GM19025 (cell line): ENCODE data around the gene CCBE1.
"Not testable (repeated sequence)": the region's sequence is repeated elsewhere in the genome, so short reads cannot be mapped to it uniquely, and the experiment has no call there.

Experiments used
- ATAC-seq: cut with Tn5 transposase; IDR thresholded peaks from one replicate; pipeline ENCODE4 v1.9.1; 2021; ENCODE audit warnings: mild to moderate bottlenecking, low read depth, moderate library complexity; ENCODE audit not compliant: unreplicated experiment

Gene CCBE1

GRCh38 chr18:59717291-59717690 lies 20.1 kb upstream of the CCBE1 start:
- ATAC-seq, result no peak

DNA sequence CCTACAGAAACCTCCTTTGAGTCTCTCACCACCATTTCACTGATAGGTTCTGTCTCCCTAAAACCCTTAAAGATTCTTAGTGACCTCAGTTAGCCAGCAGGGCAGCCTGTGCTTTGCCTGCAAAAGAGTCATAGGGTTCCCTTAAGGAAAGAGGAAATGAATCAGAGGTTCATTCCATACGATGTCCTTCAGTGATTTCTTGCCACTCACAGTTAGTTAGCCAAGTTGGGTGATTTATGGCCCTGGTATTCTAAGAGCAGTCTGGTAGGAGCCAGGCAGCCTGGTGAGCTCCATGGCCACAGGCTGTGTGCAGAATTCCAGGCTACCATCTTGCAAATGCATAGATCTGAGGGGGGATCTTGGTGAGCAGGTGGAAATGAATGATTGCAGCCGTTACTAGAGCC lies 18.7 kb upstream of the CCBE1 start:
- ATAC-seq, result no peak

DNA sequence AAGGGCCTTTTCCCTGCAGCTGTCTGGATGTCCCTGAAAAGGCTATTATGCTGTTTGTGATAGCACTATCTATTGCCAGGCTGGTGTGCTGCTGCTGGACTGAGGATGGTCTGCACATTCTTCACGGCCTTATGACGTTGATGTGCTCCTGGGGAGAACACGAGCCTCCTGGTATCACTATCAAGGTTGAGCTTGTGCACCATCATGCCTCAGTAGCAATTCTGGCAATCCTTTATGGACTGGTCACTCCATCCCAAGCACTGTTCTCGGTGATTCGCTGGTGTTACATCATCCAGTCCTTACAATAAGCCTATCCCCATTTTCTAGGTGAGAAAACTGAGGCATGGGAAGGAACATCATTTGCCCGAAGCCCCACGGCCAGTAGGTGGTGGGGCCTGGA lies 18.2 kb upstream of the CCBE1 start:
- ATAC-seq, result no peak

- ATAC-seq, result not testable (repeated sequence)
These were observed 16.9 kb upstream of the CCBE1 start for GRCh38 chr18:59714096-59714495.

DNA sequence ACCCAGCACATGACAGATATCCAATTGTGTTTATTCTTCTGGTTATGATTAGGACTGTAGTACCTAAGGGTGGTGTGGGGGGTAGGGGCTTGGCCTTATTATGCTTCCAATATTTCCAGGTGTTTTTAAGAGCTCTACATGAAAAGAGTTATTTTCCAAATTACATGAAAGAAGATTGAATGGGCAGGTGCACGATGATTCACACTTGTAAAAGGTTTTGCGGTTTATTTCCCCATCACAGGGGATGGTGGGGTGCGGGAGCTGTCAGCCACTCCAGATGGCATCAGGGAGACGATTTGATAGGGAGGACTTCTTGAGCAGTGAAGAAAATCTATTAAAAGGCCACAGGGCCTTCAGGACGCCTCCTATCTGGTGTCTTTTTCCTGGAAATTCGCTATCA lies 15.1 kb upstream of the CCBE1 start:
- no peak for ATAC-seq

GRCh38 chr18:59708988-59709387 lies 11.8 kb upstream of the CCBE1 start:
- ATAC-seq, result no peak

DNA sequence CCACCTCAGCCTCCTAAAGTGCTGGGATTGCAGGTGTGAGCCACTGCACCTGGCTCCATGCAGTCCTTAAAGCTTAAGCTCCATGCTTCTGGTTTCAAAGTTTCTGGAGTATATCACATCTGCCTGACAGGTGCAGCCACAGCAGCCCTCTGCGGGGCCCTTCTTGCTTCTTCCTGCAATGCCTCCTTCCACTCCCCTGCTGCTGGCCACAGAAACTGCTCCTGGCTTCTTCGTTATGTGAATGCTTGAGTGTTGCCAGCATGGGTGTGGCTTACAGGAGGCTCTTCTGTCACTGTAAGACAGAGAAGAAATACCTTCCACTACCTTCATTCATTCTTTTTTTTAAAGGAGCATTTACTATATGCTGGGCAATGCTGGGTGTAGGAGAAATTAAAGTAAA lies 10.1 kb upstream of the CCBE1 start:
- ATAC-seq, result no peak

DNA sequence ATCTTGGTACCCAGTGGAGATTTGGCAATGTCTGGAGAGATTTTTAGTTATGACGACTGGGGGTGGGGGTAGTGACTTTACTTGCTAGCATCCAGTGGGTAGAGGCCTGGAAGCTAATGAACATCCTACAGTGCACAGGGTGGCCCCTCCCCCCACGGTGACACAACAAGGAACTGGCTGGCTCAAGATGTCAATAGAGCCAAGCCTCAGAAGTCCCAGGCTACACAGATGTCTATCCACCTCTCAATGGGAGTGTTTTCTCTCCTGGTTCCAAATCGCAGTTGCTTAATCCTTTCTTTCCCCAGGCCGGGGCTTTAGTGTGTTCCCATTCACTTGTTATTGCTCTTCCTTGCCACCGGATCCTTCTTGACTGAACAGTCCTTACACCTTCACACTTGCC lies 9.3 kb upstream of the CCBE1 start:
- ATAC-seq, result no peak

GRCh38 chr18:59705145-59705544 lies 7.9 kb upstream of the CCBE1 start:
- no peak for ATAC-seq

GRCh38 chr18:59704146-59704545 lies 6.9 kb upstream of the CCBE1 start:
- no peak for ATAC-seq

- no peak for ATAC-seq
These were observed 4.0 kb upstream of the CCBE1 start for GRCh38 chr18:59701272-59701671.

- no peak for ATAC-seq
These were observed 3.3 kb upstream of the CCBE1 start for GRCh38 chr18:59700535-59700967.

DNA sequence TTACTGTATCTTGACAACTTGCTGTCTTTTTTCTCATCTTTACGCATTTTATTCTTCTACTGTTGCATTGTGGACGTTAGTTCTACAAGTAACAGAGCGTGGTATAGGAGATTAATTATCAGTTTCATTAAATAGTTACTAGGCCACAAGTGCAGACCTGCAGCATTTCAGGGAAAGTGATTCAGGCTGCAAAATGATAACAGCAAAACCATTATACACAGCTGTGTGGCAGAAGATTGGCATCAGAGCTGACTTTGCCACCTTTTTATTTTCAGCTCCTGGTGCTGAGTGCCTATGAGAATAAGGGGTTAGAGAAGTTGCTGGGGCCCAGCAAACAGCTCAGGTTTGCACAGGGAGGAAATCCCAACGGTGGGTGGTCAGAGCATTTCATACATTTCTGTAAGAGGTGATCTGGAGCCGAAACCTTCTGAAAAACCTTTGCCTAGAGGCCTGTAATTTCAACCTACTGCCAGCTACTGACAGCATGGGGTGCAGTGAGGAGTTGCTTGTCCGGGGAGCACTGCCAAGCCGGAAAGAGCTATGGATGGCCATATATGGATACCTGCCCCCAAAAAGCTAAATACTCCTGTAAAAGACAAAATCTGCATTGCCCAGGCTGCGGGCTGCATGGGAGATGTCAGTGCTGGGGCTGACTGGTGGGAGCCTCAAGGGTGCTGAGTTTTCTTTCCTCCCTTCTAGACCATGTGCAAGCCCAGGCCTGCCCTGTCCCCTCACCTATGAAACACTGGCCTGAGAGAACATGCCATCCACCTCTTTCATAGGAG lies 2.7 kb upstream of the CCBE1 start:
- no peak for ATAC-seq

DNA sequence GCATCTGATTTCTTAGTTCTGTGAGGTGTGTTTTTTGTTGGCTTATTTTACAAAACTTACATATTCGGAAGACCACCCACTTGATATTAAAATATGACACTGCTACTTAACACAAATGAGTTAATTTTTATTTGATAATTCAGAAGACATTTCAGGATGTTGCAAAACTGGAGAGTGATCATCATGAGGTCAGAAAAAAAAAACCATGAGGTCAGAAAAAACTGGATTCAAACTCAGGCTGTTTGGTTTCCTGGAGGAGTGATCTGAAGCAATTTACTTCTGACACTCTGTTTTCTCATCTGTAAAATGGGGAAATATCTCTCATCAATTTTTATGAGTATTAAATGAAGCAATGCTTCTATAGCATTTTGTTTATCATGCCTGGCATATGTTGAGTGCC lies 1.8 kb upstream of the CCBE1 start:
- ATAC-seq, result no peak

- ATAC-seq, result no peak
These were observed 650 bp downstream of the CCBE1 start for GRCh38 chr18:59696311-59697235.

DNA sequence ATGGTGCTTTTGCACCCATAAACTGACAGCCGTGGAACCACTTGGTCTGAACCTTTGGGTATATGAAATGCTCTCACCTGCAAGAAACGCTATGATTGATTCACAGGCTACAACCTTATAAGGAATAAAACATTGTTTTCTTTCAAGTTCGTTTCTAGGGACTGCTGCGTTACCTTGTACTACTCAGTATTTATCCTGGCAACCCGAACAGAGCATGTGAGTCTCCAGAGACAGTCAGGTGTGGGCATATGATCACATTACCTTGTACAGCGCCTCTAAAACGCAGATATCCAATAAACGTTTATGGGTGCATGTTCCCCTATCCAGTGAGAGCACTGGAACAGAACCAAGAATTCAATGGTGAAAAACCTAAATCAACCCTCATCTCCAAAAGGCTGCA lies 1.7 kb downstream of the CCBE1 start:
- no peak for ATAC-seq

DNA sequence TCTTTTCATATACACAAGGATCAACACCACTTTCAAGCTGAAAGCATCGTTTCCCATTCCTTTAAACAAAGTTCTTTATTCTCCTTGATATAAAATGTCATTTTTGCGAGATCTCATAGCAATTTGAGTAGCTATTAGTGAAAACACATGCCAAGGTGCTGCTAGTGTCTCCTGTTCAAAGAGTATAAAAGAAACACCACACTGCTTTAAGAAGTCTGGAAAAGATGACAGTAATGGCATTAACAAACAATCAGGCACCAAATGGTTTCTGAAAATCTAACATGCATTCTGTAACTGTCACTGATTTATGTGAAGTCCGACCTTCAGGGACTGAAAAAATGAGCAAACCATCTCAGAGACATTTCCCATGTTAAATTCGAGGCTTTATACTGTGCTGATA lies 2.4 kb downstream of the CCBE1 start:
- no peak for ATAC-seq

DNA sequence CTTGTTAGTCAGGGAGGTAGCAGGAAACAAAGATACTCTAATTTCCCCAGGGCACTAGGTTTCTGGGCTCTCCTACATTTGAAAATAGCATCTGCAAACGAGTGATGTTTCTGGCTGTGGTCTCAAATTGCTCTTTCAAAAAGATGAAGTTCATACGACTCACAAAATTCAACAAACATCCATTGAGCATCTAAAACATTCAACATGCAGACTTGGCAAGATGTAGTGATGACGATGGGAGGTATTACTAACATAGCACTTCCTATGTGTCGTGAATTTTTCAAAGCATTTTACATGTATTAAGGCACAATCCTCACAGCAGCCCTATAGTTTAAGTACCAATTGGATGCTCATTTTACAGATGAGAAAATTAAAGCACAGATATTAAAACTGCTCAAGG lies 5.2 kb downstream of the CCBE1 start:
- ATAC-seq, result no peak

GRCh38 chr18:59690996-59691395 lies 6.2 kb downstream of the CCBE1 start:
- ATAC-seq, result no peak

DNA sequence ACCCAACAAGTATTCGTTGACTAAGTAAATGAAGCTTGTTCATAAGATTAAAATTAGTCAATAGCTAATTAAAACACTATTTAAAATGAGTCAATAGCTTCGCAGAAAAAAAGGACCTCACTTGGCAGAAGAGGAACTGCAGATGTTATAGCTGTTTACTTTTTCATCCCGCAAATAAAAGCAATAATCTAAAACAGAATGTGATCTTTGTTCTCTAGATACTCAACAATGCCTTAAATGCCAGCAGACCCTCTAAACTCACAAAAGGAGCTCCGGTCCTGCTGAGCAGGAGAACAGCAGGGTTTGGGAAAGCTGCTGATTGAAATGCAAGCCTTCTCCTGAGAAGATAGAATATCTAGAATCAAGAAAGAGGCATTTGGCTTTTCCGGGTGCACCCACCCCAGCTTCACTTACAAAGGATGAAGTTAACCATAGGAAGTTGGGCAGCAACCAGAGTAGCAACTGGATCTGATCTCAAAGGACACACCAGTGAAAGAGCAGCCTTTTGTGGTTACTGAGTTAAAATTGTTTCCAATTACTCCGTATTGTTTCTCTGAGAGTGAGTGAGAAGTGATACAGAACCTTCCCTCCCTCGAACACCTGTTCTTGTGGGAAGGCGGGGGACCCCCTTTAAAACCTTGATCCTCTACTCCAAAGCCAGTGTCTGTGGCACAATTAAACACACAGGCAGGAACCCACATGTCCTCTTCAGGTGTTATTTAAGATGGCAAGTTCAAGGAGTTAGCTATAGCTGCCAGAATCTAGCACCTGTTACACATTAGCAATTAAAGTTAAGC lies 6.8 kb downstream of the CCBE1 start:
- no peak for ATAC-seq

DNA sequence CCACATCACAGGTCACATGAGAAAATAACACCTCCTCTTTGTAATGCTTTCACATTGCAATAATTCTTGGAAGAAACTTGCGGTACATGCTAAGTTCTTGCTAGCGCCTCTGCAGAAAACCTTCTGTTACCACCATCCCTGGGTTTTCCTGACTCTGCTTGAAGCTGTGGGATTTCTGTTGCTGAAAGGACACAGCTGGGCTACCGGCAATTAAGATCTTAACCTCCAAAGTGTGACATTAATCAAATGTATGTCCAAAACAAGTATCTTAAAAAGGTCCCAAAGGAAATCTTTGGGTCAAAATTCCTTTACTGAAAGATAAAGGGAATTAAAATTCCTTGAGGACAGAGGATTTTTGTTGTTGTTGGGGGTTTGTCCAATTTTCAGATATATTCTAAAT lies 7.5 kb downstream of the CCBE1 start:
- ATAC-seq, result no peak
